Transverse colon (tissue), 3 donors: ENCODE measurements around the gene DNAJB5.

Experiments used
- CTCF ChIP-seq, 5 experiments: fragments of 200-600 bp in 3 of 5; fragments of 450-650 bp in 2 of 5; sonication (generic) in 3 of 5; IDR thresholded peaks; 1 replicate in 2 of 5; 2 replicates in 3 of 5; pipeline ENCODE4 v1.5.1; 2016 to 2017; ENCODE audit warnings: antibody characterized with exemption in 5 of 5, inconsistent platforms in 3 of 5, mild to moderate bottlenecking in 2 of 5, moderate library complexity in 1 of 5
- POLR2A ChIP-seq: fragments of 450-650 bp; IDR thresholded peaks from one replicate; pipeline ENCODE4 v1.6.1; 2016; ENCODE audit warnings: antibody characterized with exemption, mild to moderate bottlenecking, moderate library complexity

- no peak for TF ChIP-seq CTCF (IDR thresholded peaks at IDR 0.05)
- TF ChIP-seq POLR2A, result no peak
These were observed 2.2 kb upstream of the DNAJB5 start for GRCh38 chr9:34987160-34987901.
